HepG2 (cell line): ENCODE measurements around the gene MIB2. TPM values are rescaled to one million over a fixed set of nuclear protein-coding genes. Genes with fewer than 3 reads are reported as not detected.

Source experiments
- ATM ChIP-seq: fragments of 450-650 bp; IDR thresholded peaks from 2 replicates; pipeline ENCODE4 v1.7.1; 2017; ENCODE audit warnings: mild to moderate bottlenecking, borderline replicate concordance
- CHD2 ChIP-seq: IDR thresholded peaks from 2 replicates; pipeline ENCODE4 v1.6.1; 2011; ENCODE audit warnings: low read depth, low read length, improper control_type of control experiment
- DNMT3B ChIP-seq: conservative IDR thresholded peaks from 2 replicates; pipeline ENCODE4 v1.6.1; 2016; ENCODE audit warnings: missing biosample characterization, control low read depth
- ETV6 ChIP-seq: sonication (generic); formaldehyde crosslinking; conservative IDR thresholded peaks from 2 replicates; pipeline ENCODE4 v1.4.0; 2020; ENCODE audit warnings: missing genetic modification reagents
- FOXK2 ChIP-seq: fragments of 450-650 bp; IDR thresholded peaks from 2 replicates; pipeline ENCODE4 v1.6.1; 2016
- GATAD1 ChIP-seq: IDR thresholded peaks from 2 replicates; pipeline ENCODE4 v1.6.1; 2016; ENCODE audit warnings: missing genetic modification reagents, missing compliant biosample characterization
- GZF1 ChIP-seq: sonication (generic); formaldehyde crosslinking; IDR thresholded peaks from 2 replicates; pipeline ENCODE4 v1.5.1; 2020; ENCODE audit warnings: mild to moderate bottlenecking, missing genetic modification reagents
- HOXA9 ChIP-seq: sonication (generic); formaldehyde crosslinking; IDR thresholded peaks from 2 replicates; pipeline ENCODE4 v1.8.1; 2022; ENCODE audit warnings: missing genetic modification reagents, mild to moderate bottlenecking, moderate library complexity, borderline replicate concordance
- ISL2 ChIP-seq: sonication (generic); formaldehyde crosslinking; IDR thresholded peaks from 2 replicates; pipeline ENCODE4 v1.5.0; 2020; ENCODE audit warnings: missing genetic modification reagents
- JDP2 ChIP-seq: sonication (generic); formaldehyde crosslinking; IDR thresholded peaks from 2 replicates; pipeline ENCODE4 v1.8.1; 2022; ENCODE audit warnings: missing genetic modification reagents, borderline replicate concordance
- KDM5A ChIP-seq: fragments of 200-600 bp; sonication (generic); IDR thresholded peaks from 2 replicates; pipeline ENCODE4 v1.7.0; 2018; ENCODE audit warnings: antibody characterized with exemption, mild to moderate bottlenecking, low read length, borderline replicate concordance
- MED1 ChIP-seq: sonication (generic); formaldehyde crosslinking; IDR thresholded peaks from 2 replicates; pipeline ENCODE4 v1.4.0; 2020; ENCODE audit warnings: missing genetic modification reagents
- MTF1 ChIP-seq: sonication (generic); formaldehyde crosslinking; IDR thresholded peaks from 2 replicates; pipeline ENCODE4 v1.5.0; 2020; ENCODE audit warnings: missing genetic modification reagents
- RFXANK ChIP-seq: IDR thresholded peaks from 2 replicates; pipeline ENCODE4 v1.6.1; 2016
- ZBTB20 ChIP-seq: sonication (generic); formaldehyde crosslinking; IDR thresholded peaks from 2 replicates; pipeline ENCODE4 v1.8.1; 2023; ENCODE audit warnings: missing genetic modification reagents, low read depth, mild to moderate bottlenecking, borderline replicate concordance
- ZEB1 ChIP-seq: IDR thresholded peaks from 2 replicates; pipeline ENCODE4 v1.6.1; 2012; ENCODE audit warnings: mild to moderate bottlenecking, low read depth, inconsistent platforms; ENCODE audit not compliant: insufficient replicate concordance
- ZFP41 ChIP-seq: sonication (generic); formaldehyde crosslinking; IDR thresholded peaks from 2 replicates; pipeline ENCODE4 v1.4.0; 2020; ENCODE audit warnings: mild to moderate bottlenecking, missing genetic modification reagents, borderline replicate concordance
- ZNF180 ChIP-seq: sonication (generic); formaldehyde crosslinking; IDR thresholded peaks from 2 replicates; pipeline ENCODE4 v1.4.0; 2020; ENCODE audit warnings: low read depth, missing genetic modification reagents, borderline replicate concordance
- ZNF224 ChIP-seq: sonication (generic); formaldehyde crosslinking; IDR thresholded peaks from 2 replicates; pipeline ENCODE4 v1.5.0; 2020; ENCODE audit warnings: mild to moderate bottlenecking, missing genetic modification reagents
- ZNF724P ChIP-seq: sonication (generic); formaldehyde crosslinking; IDR thresholded peaks from 2 replicates; pipeline ENCODE4 v1.8.0; 2022; ENCODE audit warnings: missing genetic modification reagents, borderline replicate concordance
- ZNF792 ChIP-seq: IDR thresholded peaks from 2 replicates; pipeline ENCODE4 v1.6.1; 2016
- polyA plus RNA-seq, 8 experiments: library from polyadenylated mRNA; depleted of rRNA in 3 of 8; stranded (reverse) in 7 of 8; unstranded in 1 of 8; fragments of >200 nt; fragmentation: Illumina TruSeq in 4 of 8; extraction: Trizol in 4 of 8; gene quantifications; 2 replicates each; pipeline versions ENCODE4 v1.2.1 to v1.2.3, GENCODE V29; 2011 to 2016; ENCODE audit warnings: low read depth in 4 of 8, missing spikeins in 1 of 8, mixed read lengths in 1 of 8; ENCODE audit not compliant: insufficient read depth in 1 of 8
- total RNA-seq, 5 experiments: library from RNA; depleted of rRNA; stranded (reverse); fragments of >200 nt; fragmentation: Illumina TruSeq; extraction: Trizol; gene quantifications; 2 replicates each; pipeline ENCODE4 v1.2.3, GENCODE V29; 2016; ENCODE audit warnings: low read depth in 1 of 5
- TF ChIP-seq, protein P1 (sequence below): sonication (generic); formaldehyde crosslinking; IDR thresholded peaks from 2 replicates; pipeline ENCODE4 v1.4.0; 2020; ENCODE audit warnings: missing genetic modification reagents, borderline replicate concordance
- TF ChIP-seq, protein P2 (sequence below): sonication (generic); formaldehyde crosslinking; IDR thresholded peaks from 2 replicates; pipeline ENCODE4 v1.4.0; 2020; ENCODE audit warnings: mild to moderate bottlenecking, missing genetic modification reagents

MIB2 gene
- total and polyA plus RNA-seq, 2 of the 13 experiments (the other 11 are each of a cell fraction or from before 2014, with no cell fraction given), result 19.9 to 30.4 TPM

DNA sequence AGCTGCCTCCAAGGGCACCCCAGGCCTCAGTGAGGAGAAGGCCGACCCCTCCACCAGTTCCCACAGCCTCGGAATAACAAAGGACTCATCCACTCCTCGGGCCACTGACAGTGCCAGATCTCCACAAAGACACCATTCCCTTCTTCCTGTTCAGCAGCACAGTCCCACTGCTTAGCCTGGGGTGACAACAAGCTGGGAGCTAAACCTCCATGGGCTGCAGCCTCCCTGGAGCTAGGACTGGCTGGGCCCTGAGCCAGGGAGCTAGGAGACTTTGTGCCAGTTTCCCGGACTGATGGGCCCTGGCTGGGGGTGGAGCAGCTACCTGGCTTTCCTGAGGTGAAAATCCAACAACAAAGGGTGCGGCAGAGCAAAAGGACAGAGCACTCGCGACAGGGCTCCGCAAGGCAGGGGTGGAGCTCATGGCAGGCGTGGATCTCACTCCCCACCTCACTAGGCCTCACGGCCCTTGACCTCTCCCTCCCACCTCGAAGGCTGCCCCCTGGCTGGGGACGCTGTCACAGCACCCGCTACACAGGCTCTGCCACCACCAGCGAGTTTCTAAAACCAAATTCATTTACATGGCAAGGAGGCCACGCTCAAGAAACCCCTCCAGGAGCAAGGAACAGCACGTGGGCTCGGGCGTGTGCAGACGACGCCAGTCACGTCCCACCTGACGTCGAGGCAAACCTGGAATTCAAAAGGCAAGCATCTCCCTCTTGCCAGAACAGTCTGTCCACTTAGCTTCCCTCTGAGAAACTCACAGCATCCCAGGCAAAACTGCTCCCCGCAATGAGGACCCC lies 63.5 kb downstream of the MIB2 start (continued):
- TF ChIP-seq, protein P1, sequence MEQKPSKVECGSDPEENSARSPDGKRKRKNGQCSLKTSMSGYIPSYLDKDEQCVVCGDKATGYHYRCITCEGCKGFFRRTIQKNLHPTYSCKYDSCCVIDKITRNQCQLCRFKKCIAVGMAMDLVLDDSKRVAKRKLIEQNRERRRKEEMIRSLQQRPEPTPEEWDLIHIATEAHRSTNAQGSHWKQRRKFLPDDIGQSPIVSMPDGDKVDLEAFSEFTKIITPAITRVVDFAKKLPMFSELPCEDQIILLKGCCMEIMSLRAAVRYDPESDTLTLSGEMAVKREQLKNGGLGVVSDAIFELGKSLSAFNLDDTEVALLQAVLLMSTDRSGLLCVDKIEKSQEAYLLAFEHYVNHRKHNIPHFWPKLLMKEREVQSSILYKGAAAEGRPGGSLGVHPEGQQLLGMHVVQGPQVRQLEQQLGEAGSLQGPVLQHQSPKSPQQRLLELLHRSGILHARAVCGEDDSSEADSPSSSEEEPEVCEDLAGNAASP (CRISPR knock-in tag), result peak; percentile 59; the same call in 1 of the 2 replicates
- TF ChIP-seq ZNF792 (CRISPR knock-in tag) (peak; percentile 55; the same call in 1 of the 2 replicates), ATM (no peak), MED1 (CRISPR knock-in tag) (peak; percentile 62), ZBTB20 (CRISPR knock-in tag) (no peak), ZNF224 (no peak), MTF1 (CRISPR knock-in tag) (no peak), FOXK2 (no peak), ZNF724P (CRISPR knock-in tag) (peak; percentile 9; the same call in 1 of the 2 replicates), GATAD1 (CRISPR knock-in tag) (peak; percentile 74), KDM5A (no peak), JDP2 (CRISPR knock-in tag) (no peak), RFXANK (CRISPR knock-in tag) (no peak), DNMT3B (CRISPR knock-in tag) (no peak), GZF1 (CRISPR knock-in tag) (no peak), ETV6 (CRISPR knock-in tag) (no peak), HOXA9 (CRISPR knock-in tag) (0 out of 2 replicates have a peak, but pooled peaks have one; percentile 46), ZNF180 (CRISPR knock-in tag) (no peak), CHD2 (no peak), ISL2 (CRISPR knock-in tag) (peak; percentile 38; the same call in 1 of the 2 replicates), ZEB1 (peak; percentile 86), ZFP41 (CRISPR knock-in tag) (no peak)
- TF ChIP-seq, protein P2, sequence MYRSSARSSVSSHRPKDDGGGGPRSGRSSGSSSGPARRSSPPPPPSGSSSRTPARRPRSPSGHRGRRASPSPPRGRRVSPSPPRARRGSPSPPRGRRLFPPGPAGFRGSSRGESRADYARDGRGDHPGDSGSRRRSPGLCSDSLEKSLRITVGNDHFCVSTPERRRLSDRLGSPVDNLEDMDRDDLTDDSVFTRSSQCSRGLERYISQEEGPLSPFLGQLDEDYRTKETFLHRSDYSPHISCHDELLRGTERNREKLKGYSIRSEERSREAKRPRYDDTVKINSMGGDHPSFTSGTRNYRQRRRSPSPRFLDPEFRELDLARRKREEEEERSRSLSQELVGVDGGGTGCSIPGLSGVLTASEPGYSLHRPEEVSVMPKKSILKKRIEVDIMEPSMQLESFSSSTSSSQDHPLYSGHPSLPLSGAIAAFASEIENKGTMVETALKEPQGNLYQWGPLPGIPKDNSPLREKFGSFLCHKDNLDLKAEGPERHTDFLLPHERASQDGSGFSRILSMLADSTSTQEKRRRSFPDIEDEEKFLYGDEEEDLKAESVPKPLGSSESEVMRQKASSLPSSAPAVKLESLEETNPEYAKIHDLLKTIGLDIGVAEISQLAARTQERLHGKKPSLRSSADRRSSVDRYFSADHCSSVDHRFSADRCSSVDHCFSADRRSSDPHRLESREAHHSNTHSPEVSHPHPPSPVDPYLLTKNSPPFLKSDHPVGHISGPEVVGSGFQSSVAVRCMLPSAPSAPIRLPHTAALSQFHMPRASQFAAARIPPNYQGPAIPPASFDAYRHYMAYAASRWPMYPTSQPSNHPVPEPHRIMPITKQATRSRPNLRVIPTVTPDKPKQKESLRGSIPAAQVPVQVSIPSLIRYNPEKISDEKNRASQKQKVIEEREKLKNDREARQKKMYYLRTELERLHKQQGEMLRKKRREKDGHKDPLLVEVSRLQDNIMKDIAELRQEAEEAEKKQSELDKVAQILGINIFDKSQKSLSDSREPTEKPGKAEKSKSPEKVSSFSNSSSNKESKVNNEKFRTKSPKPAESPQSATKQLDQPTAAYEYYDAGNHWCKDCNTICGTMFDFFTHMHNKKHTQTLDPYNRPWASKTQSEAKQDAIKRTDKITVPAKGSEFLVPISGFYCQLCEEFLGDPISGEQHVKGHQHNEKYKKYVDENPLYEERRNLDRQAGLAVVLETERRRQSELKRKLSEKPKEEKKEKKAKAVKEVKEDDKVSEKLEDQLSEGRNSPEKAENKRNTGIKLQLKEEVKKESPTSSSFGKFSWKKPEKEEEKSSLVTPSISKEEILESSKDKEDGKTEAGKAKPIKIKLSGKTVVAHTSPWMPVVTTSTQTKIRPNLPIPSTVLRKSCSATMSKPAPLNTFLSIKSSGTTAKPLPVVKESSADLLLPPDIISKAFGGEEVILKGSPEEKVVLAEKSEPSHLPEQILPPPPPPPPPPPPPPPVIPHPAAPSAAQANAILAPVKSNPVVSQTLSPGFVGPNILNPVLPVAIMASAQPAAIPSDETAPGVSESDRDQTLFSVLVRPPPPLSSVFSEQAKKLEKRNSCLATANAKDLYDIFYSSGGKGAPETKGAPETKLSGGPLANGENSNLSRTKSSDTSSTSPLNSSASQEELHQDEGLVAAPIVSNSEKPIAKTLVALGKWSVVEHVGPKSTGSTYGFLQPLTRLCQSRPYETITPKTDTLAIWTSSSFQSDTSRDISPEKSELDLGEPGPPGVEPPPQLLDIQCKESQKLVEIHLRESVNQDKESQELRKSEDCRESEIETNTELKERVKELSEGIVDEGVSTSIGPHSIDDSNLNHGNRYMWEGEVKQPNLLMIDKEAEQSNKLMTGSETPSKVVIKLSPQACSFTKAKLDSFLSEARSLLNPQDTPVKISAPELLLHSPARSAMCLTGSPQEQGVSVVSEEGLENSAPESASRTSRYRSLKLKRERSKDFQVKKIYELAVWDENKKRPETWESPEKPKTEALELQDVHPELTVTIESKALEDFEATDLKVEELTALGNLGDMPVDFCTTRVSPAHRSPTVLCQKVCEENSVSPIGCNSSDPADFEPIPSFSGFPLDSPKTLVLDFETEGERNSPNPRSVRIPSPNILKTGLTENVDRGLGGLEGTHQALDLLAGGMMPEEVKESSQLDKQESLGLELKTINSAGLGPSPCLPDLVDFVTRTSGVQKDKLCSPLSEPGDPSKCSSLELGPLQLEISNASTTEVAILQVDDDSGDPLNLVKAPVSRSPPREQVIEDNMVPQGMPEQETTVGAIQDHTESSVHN (CRISPR knock-in tag), result no peak
